ENCODE measurements around the gene PTPMT1.

The PTPMT1 gene

GRCh38 chr11:47578524-47579494 lies 13.4 kb downstream of the PTPMT1 start, which contains the start of the genes KBTBD4 and NDUFS3:
TSS of gene KBTBD4 (minus strand) at chr11:47578970. CDS start at chr11:47578951, 19 bp downstream.
TSS of gene NDUFS3 (plus strand) at chr11:47579074. CDS start at chr11:47579092, 18 bp downstream.
- Histone ChIP-seq H3K27me3 (ENCODE audit: control insufficient read depth, insufficient read depth, low read length, poor library complexity, severe bottlenecking) (no peaks in the 10 kb centered on the region), H3K27ac (ENCODE audit: insufficient read depth, low read depth, low read length, poor library complexity, severe bottlenecking) (peak within 1 kb of the TSS; percentile 91), H3K9me3 (ENCODE audit: control insufficient read depth, low read length) (no peaks in the 10 kb centered on the region), H3K36me3 (ENCODE audit: control insufficient read depth, insufficient read depth, low read length) (peaks cover 47% of the 10 kb centered on the region), H3K4me3 (ENCODE audit: insufficient read depth, low read depth, low read length) (peak within 1 kb of the TSS; percentile 97), H3K4me1 (ENCODE audit: control insufficient read depth, insufficient read depth, low read length) (peaks cover 17% of the 10 kb centered on the region)
- WGBS, 2 experiments: 0% methylated on average over 72 of the region's 72 CpGs

- WGBS, 2 experiments: 98 to 99% methylated on average over 5 of the region's 5 CpGs
- Histone ChIP-seq H3K27ac (ENCODE audit: insufficient read depth, low read depth, low read length, poor library complexity, severe bottlenecking) (no peak overlapping the region), H3K4me3 (ENCODE audit: insufficient read depth, low read depth, low read length) (no peak overlapping the region), H3K27me3 (ENCODE audit: control insufficient read depth, insufficient read depth, low read length, poor library complexity, severe bottlenecking) (no peaks in the 10 kb centered on the region), H3K9me3 (ENCODE audit: control insufficient read depth, low read length) (no peaks in the 10 kb centered on the region), H3K36me3 (ENCODE audit: control insufficient read depth, insufficient read depth, low read length) (peaks cover 42% of the 10 kb centered on the region), H3K4me1 (ENCODE audit: control insufficient read depth, insufficient read depth, low read length) (peaks cover 7% of the 10 kb centered on the region)
These were observed 18.4 kb downstream of the PTPMT1 start for GRCh38 chr11:47583844-47584243.

GRCh38 chr11:47586098-47586855 lies 20.9 kb downstream of the PTPMT1 start, which contains the start of gene FAM180B:
TSS of gene FAM180B (plus strand) at chr11:47586678. CDS start at chr11:47586769, 91 bp downstream.
- Histone ChIP-seq H3K36me3 (ENCODE audit: control insufficient read depth, insufficient read depth, low read length) (peaks cover 36% of the 10 kb centered on the region), H3K9me3 (ENCODE audit: control insufficient read depth, low read length) (no peaks in the 10 kb centered on the region), H3K27me3 (ENCODE audit: control insufficient read depth, insufficient read depth, low read length, poor library complexity, severe bottlenecking) (no peaks in the 10 kb centered on the region), H3K27ac (ENCODE audit: insufficient read depth, low read depth, low read length, poor library complexity, severe bottlenecking) (no peak within 1 kb of the TSS), H3K4me3 (ENCODE audit: insufficient read depth, low read depth, low read length) (no peak within 1 kb of the TSS), H3K4me1 (ENCODE audit: control insufficient read depth, insufficient read depth, low read length) (no peaks in the 10 kb centered on the region)
- WGBS, 2 experiments: 86% methylated on average over 12 of the region's 12 CpGs

DNA sequence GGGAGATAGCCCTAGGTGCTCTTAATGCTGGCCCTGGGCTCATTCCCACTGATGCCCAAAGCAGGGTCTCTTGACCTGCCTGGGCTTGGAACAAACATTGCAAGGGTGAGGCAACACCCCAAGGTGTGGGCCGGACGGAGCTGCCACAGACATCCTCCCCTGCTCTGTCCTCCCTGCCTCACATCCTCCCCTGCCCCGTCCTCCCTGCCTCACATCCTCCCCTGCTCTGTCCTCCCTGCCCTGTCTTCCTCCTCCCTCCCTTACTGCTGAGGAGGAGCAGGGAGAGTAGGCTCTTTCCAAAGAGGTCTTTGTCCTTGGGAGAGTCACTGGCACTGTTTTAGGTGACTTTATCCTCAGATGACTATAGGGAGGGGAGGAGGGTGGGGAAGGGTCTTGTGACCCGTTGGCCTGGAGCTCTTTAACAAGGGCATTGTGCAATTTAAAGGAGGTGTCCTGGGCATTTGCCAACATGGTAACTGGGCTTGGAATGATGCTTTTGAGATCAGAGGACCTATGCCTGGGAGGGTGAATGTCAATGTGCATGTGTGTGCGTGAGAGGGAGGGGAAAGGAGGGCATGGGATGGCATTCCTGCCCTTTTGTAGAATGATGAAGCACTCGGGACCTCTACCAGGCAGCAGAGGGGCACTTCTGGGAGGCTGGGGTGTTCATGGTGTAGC lies 21.8 kb downstream of the PTPMT1 start:
- Histone ChIP-seq H3K27me3 (ENCODE audit: control insufficient read depth, insufficient read depth, low read length, poor library complexity, severe bottlenecking) (peaks cover 4% of the 10 kb centered on the region), H3K9me3 (ENCODE audit: control insufficient read depth, low read length) (no peaks in the 10 kb centered on the region), H3K27ac (ENCODE audit: insufficient read depth, low read depth, low read length, poor library complexity, severe bottlenecking) (no peak overlapping the region), H3K4me1 (ENCODE audit: control insufficient read depth, insufficient read depth, low read length) (no peaks in the 10 kb centered on the region), H3K36me3 (ENCODE audit: control insufficient read depth, insufficient read depth, low read length) (peaks cover 27% of the 10 kb centered on the region), H3K4me3 (ENCODE audit: insufficient read depth, low read depth, low read length) (no peak overlapping the region)
- WGBS, 2 experiments: 85 to 88% methylated on average over 6 of the region's 6 CpGs

DNA sequence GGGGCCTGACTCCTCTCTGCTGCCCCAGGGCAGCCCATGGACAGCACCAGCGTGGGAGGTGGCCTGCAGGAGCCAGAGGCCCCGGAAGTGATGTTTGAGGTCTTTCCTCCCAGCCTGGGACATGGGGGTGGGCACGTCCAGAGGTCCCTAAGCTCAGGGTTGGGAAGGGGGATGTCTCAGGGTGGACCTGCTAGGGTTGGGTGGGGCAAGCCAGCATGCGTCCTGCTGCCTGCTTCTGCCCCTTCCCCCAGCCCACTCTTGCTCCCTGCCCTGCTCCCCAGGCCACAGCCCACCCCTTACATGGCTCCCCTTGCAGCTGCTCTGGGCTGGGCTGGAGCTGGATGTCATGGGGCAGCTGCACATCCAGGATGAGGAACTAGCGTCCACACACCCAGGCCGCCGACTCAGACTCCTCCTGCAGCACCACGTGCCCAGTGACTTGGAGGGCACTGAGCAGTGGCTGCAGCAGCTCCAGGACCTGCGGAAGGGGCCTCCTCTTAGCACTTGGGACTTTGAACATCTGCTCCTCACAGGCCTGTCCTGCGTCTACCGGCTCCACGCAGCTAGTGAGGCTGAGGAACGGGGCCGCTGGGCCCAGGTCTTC lies 22.4 kb downstream of the PTPMT1 start:
- Histone ChIP-seq H3K9me3 (ENCODE audit: control insufficient read depth, low read length) (no peaks in the 10 kb centered on the region), H3K27ac (ENCODE audit: insufficient read depth, low read depth, low read length, poor library complexity, severe bottlenecking) (no peak overlapping the region), H3K36me3 (ENCODE audit: control insufficient read depth, insufficient read depth, low read length) (peaks cover 20% of the 10 kb centered on the region), H3K4me1 (ENCODE audit: control insufficient read depth, insufficient read depth, low read length) (no peaks in the 10 kb centered on the region), H3K4me3 (ENCODE audit: insufficient read depth, low read depth, low read length) (no peak overlapping the region), H3K27me3 (ENCODE audit: control insufficient read depth, insufficient read depth, low read length, poor library complexity, severe bottlenecking) (peaks cover 10% of the 10 kb centered on the region)
- 88 to 89% methylated on average over 14 of the region's 14 CpGs for WGBS, 2 experiments

DNA sequence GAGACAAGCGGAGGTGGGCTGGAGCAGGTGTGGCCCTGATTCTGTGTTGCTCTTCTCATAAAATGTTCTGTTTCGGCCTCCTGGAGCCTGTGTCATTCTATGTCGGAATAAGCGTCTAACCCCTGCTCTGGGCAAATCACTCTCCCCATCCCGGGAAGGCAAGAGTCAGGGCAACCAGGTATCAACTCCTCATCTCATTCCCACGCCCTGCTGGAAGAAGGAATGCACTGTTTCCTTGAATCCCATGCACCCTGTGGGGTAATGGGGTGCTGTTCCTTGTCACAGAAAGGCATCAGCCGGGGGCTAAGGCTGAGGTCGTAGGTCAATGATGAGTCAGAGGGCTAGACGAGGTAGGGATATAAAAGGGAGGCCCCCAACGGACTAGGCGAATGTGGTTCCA lies 23.7 kb downstream of the PTPMT1 start:
- Histone ChIP-seq H3K36me3 (ENCODE audit: control insufficient read depth, insufficient read depth, low read length) (peaks cover 8% of the 10 kb centered on the region), H3K9me3 (ENCODE audit: control insufficient read depth, low read length) (no peaks in the 10 kb centered on the region), H3K4me3 (ENCODE audit: insufficient read depth, low read depth, low read length) (no peak overlapping the region), H3K4me1 (ENCODE audit: control insufficient read depth, insufficient read depth, low read length) (peaks cover 5% of the 10 kb centered on the region), H3K27me3 (ENCODE audit: control insufficient read depth, insufficient read depth, low read length, poor library complexity, severe bottlenecking) (peaks cover 23% of the 10 kb centered on the region), H3K27ac (ENCODE audit: insufficient read depth, low read depth, low read length, poor library complexity, severe bottlenecking) (no peak overlapping the region)
- WGBS, 2 experiments: 82 to 87% methylated on average over 11 of the region's 11 CpGs

GRCh38 chr11:47589584-47589976 lies 24.2 kb downstream of the PTPMT1 start:
- Histone ChIP-seq H3K27ac (ENCODE audit: insufficient read depth, low read depth, low read length, poor library complexity, severe bottlenecking) (no peak overlapping the region), H3K4me1 (ENCODE audit: control insufficient read depth, insufficient read depth, low read length) (peaks cover 5% of the 10 kb centered on the region), H3K36me3 (ENCODE audit: control insufficient read depth, insufficient read depth, low read length) (peaks cover 5% of the 10 kb centered on the region), H3K9me3 (ENCODE audit: control insufficient read depth, low read length) (no peaks in the 10 kb centered on the region), H3K4me3 (ENCODE audit: insufficient read depth, low read depth, low read length) (no peak overlapping the region), H3K27me3 (ENCODE audit: control insufficient read depth, insufficient read depth, low read length, poor library complexity, severe bottlenecking) (peaks cover 28% of the 10 kb centered on the region)
- WGBS, 2 experiments: 93 to 95% methylated on average over 51 of the region's 51 CpGs

DNA sequence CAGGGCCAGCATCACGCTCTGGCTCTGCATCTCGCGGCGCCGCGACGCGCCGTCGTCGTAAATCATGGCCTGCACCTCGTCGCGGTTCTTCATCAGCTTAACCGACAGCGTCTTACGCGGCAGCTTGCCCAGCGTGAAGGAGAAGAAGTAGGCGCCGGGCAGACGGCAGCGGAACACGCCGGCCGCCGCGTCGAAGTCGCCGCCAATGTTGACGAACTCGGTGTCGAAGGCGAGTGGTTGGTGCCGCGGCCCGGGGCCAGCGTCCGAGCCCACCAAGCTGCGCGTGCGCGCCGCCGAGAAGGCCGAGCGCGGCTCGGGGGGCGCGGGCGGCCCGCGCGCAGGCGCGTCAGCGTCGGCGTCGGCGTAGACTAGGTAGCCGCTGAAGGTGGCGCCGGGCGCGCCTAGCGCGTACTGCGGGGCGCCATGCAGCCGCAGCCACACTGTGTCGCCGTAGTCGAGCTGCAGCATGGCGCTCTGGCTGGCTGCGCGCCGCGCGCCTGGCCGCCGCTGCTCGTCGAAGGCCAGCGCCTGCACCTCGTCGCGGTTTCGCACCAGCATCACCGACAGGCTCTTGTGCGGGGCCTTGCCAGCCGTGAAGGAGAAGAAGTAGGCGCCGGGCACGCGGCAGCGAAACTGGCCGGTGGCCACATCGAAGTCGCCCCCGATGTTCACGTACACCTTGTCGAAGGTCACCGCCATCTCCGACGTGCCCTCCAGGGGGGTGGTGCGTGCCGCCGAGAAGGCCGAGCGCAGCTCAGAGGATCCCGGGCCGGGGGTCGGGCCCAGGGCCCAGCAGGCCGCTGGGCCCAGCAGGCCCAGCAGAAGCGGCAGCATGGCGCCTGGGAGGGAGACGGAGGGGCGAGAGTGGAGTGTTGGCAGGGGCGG lies 24.8 kb downstream of the PTPMT1 start:
- Histone ChIP-seq H3K27ac (ENCODE audit: insufficient read depth, low read depth, low read length, poor library complexity, severe bottlenecking) (no peak overlapping the region), H3K36me3 (ENCODE audit: control insufficient read depth, insufficient read depth, low read length) (no peaks in the 10 kb centered on the region), H3K27me3 (ENCODE audit: control insufficient read depth, insufficient read depth, low read length, poor library complexity, severe bottlenecking) (peaks cover 34% of the 10 kb centered on the region), H3K9me3 (ENCODE audit: control insufficient read depth, low read length) (no peaks in the 10 kb centered on the region), H3K4me3 (ENCODE audit: insufficient read depth, low read depth, low read length) (no peak overlapping the region), H3K4me1 (ENCODE audit: control insufficient read depth, insufficient read depth, low read length) (peaks cover 9% of the 10 kb centered on the region)
- 96 to 97% methylated on average over 122 of the region's 122 CpGs for WGBS, 2 experiments

DNA sequence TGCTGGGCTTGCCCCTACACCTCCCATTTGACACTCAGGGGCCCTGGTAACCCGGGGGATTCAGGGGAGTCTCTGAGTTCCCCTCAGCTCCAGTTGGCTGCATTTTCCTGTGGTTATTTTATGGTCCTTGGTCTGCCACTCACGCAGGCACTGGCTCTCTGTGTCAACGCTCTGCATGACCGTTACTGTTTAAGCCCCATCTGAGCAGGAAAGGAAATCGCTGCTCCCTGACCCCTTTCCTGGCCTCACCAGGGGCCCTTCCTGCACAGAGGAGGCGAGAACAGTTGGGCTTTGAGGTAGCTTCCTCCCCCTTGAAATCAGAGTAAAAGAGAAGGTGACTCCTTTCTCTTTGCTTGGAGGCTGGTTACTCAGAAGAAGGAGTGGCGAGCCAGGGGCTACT lies 26.4 kb downstream of the PTPMT1 start:
- Histone ChIP-seq H3K4me1 (ENCODE audit: control insufficient read depth, insufficient read depth, low read length) (peaks cover 9% of the 10 kb centered on the region), H3K27me3 (ENCODE audit: control insufficient read depth, insufficient read depth, low read length, poor library complexity, severe bottlenecking) (peaks cover 39% of the 10 kb centered on the region), H3K27ac (ENCODE audit: insufficient read depth, low read depth, low read length, poor library complexity, severe bottlenecking) (no peak overlapping the region), H3K36me3 (ENCODE audit: control insufficient read depth, insufficient read depth, low read length) (no peaks in the 10 kb centered on the region), H3K4me3 (ENCODE audit: insufficient read depth, low read depth, low read length) (no peak overlapping the region), H3K9me3 (ENCODE audit: control insufficient read depth, low read length) (no peaks in the 10 kb centered on the region)
- 49 to 56% methylated on average over 7 of the region's 7 CpGs for WGBS, 2 experiments
